Measurements from ENCODE around the gene ZBTB2.
"Not testable (repeated sequence)": the region's sequence is repeated elsewhere in the genome, so short reads cannot be mapped to it uniquely, and the experiment has no call there.

ZBTB2 gene

GRCh38 chr6:151372164-151372563, 19.2 kb downstream of the ZBTB2 start:
- no peak for DNase-seq (ENCODE audit: low spot score)

- DNase-seq (ENCODE audit: low spot score): no peak
These were observed 20.8 kb downstream of the ZBTB2 start for GRCh38 chr6:151370509-151371078.

- DNase-seq (ENCODE audit: low spot score): no peak
These were observed 26.1 kb downstream of the ZBTB2 start for GRCh38 chr6:151365233-151365632.

- no peak for DNase-seq (ENCODE audit: low spot score)
These were observed 31.9 kb downstream of the ZBTB2 start for GRCh38 chr6:151359486-151359885.

GRCh38 chr6:151358475-151358874, 32.9 kb downstream of the ZBTB2 start:
- no peak for DNase-seq (ENCODE audit: low spot score)

GRCh38 chr6:151357758-151358436, 33.5 kb downstream of the ZBTB2 start:
- DNase-seq (ENCODE audit: low spot score): no peak

GRCh38 chr6:151356983-151357382, 34.4 kb downstream of the ZBTB2 start:
- DNase-seq (ENCODE audit: low spot score): not testable (repeated sequence)

GRCh38 chr6:151353795-151354194, 37.6 kb downstream of the ZBTB2 start:
- no peak for DNase-seq (ENCODE audit: low spot score)

GRCh38 chr6:151352410-151353396, 38.7 kb downstream of the ZBTB2 start:
- no peak for DNase-seq (ENCODE audit: low spot score)

- DNase-seq (ENCODE audit: low spot score): no peak
These were observed 39.6 kb downstream of the ZBTB2 start for GRCh38 chr6:151351731-151352130.

GRCh38 chr6:151351146-151351700, 40.1 kb downstream of the ZBTB2 start:
- no peak for DNase-seq (ENCODE audit: low spot score)

- no peak for DNase-seq (ENCODE audit: low spot score)
These were observed 40.8 kb downstream of the ZBTB2 start for GRCh38 chr6:151350442-151351145.

- no peak for DNase-seq (ENCODE audit: low spot score)
These were observed 41.6 kb downstream of the ZBTB2 start for GRCh38 chr6:151349651-151350270.

- not testable (repeated sequence) for DNase-seq (ENCODE audit: low spot score)
These were observed 48.6 kb downstream of the ZBTB2 start for GRCh38 chr6:151342750-151343149.

- no peak for DNase-seq (ENCODE audit: low spot score)
These were observed 49.7 kb downstream of the ZBTB2 start for GRCh38 chr6:151341476-151342195.

GRCh38 chr6:151340219-151340978, 51.0 kb downstream of the ZBTB2 start:
- no peak for DNase-seq (ENCODE audit: low spot score)

GRCh38 chr6:151339369-151339768, 52.0 kb downstream of the ZBTB2 start:
- no peak for DNase-seq (ENCODE audit: low spot score)

- no peak for DNase-seq (ENCODE audit: low spot score)
These were observed 52.6 kb downstream of the ZBTB2 start for GRCh38 chr6:151338651-151339200.

- DNase-seq (ENCODE audit: low spot score): no peak
These were observed 55.4 kb downstream of the ZBTB2 start for GRCh38 chr6:151335930-151336329.
